Right atrium auricular region (tissue), 2 donors: Measurements from ENCODE around the gene SPR. TPM values are rescaled to one million over a fixed set of nuclear protein-coding genes. Genes with fewer than 3 reads are reported as not detected.

Experiments
- DNase-seq: peaks from one replicate; pipeline ENCODE4 v3.0.0-alpha.2; 2019; ENCODE audit warnings: low spot score
- H3K27ac ChIP-seq, 2 donors: fragments of 200-600 bp; sonication (generic); 1 replicate in 1 of 2; 2 replicates in 1 of 2; pipeline ENCODE4 v1.5.1; 2016 to 2019
- H3K27me3 ChIP-seq, 2 donors: fragments of 200-600 bp; sonication (generic); one replicate each; pipeline versions ENCODE4 v1.5.1 to v1.6.0; 2017 to 2019
- H3K36me3 ChIP-seq: fragments of 200-600 bp; sonication (generic); one replicate; pipeline ENCODE4 v1.5.1; 2016
- H3K4me1 ChIP-seq, 2 donors: fragments of 200-600 bp; sonication (generic); one replicate each; pipeline versions ENCODE4 v1.5.1 to v1.6.0; 2017 to 2019
- H3K4me3 ChIP-seq, 2 donors: fragments of 200-600 bp; sonication (generic); 1 replicate in 1 of 2; 2 replicates in 1 of 2; pipeline ENCODE4 v1.5.1; 2017 to 2019; ENCODE audit warnings: mild to moderate bottlenecking in 1 of 2, moderate library complexity in 1 of 2
- H3K9me3 ChIP-seq, 2 donors: fragments of 200-600 bp; sonication (generic); one replicate each; pipeline ENCODE4 v1.5.1; 2019
- total RNA-seq, 2 donors: library from RNA; depleted of rRNA; stranded (reverse); fragments of >200 nt; gene quantifications; one replicate each; pipeline ENCODE4 v1.1.0, GENCODE V29; 2016
- TF ChIP-seq, protein P1 (sequence below), 2 donors: fragments of 200-600 bp; sonication (generic); IDR thresholded peaks; one replicate each; pipeline ENCODE4 v1.5.1; 2019; ENCODE audit warnings: antibody characterized with exemption in 2 of 2

The SPR gene
- total RNA-seq, 2 donors from 2014 or later = 34.5 to 47.8 TPM

GRCh38 chr2:72862239-72862988, 24.8 kb upstream of the SPR start:
- TF ChIP-seq, protein P1, sequence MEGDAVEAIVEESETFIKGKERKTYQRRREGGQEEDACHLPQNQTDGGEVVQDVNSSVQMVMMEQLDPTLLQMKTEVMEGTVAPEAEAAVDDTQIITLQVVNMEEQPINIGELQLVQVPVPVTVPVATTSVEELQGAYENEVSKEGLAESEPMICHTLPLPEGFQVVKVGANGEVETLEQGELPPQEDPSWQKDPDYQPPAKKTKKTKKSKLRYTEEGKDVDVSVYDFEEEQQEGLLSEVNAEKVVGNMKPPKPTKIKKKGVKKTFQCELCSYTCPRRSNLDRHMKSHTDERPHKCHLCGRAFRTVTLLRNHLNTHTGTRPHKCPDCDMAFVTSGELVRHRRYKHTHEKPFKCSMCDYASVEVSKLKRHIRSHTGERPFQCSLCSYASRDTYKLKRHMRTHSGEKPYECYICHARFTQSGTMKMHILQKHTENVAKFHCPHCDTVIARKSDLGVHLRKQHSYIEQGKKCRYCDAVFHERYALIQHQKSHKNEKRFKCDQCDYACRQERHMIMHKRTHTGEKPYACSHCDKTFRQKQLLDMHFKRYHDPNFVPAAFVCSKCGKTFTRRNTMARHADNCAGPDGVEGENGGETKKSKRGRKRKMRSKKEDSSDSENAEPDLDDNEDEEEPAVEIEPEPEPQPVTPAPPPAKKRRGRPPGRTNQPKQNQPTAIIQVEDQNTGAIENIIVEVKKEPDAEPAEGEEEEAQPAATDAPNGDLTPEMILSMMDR (IDR thresholded peaks at IDR 0.05) = peak; percentile 99
- no peaks in the 10 kb centered on the region for H3K27me3 ChIP-seq

GRCh38 chr2:72863046-72863445, 24.2 kb upstream of the SPR start:
- DNase-seq = no peak
- TF ChIP-seq, protein P1 (IDR thresholded peaks at IDR 0.05) = no peak
- Histone ChIP-seq H3K4me3 (no peak overlapping the region), H3K9me3 (no peaks in the 10 kb centered on the region), H3K4me1 (peaks cover 0 to 9% of the 10 kb centered on the region in 2 donors), H3K36me3 (no peaks in the 10 kb centered on the region), H3K27ac (no peak overlapping the region), H3K27me3 (no peaks in the 10 kb centered on the region)

More at GRCh38 chr2:72862239-72862988, 24.8 kb upstream of the SPR start:
- no peaks in the 10 kb centered on the region for H3K36me3 ChIP-seq
- H3K4me1 ChIP-seq = peaks cover 0 to 9% of the 10 kb centered on the region in 2 donors
- H3K27ac ChIP-seq = no peak overlapping the region
- DNase-seq = peak; percentile 83
- no peaks in the 10 kb centered on the region for H3K9me3 ChIP-seq
- peak overlapping the region; percentile 5 to 32 for H3K4me3 ChIP-seq

- no peaks in the 10 kb centered on the region for H3K36me3 ChIP-seq
- H3K27ac ChIP-seq = no peak overlapping the region
- no peaks in the 10 kb centered on the region for H3K9me3 ChIP-seq
- peaks cover 0 to 9% of the 10 kb centered on the region in 2 donors for H3K4me1 ChIP-seq
- DNase-seq = no peak
- H3K4me3 ChIP-seq = no peak overlapping the region
- TF ChIP-seq, protein P1 (IDR thresholded peaks at IDR 0.05) = no peak
- no peaks in the 10 kb centered on the region for H3K27me3 ChIP-seq
Measured at GRCh38 chr2:72864500-72864899, 22.7 kb upstream of the SPR start.

DNA sequence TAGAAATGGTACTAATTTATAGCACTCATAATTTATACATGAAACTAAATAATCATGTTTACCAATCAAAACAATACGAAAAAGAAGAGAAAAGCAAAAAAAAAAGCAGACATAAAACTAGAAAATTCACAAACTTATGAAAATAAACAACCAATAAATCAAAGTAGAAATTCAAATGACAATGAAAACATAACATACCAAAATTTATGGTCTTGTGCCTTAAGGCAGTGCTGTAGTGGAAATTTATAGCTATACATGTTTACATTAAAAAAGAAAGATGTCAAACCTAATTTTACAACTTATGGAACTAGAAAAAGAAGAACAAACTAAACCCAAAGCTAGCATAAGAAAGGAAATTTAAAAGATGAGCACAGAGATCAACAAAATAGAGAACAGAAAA, 16.1 kb upstream of the SPR start:
- Histone ChIP-seq H3K9me3 (peaks cover 0 to 5% of the 10 kb centered on the region in 2 donors), H3K36me3 (no peaks in the 10 kb centered on the region), H3K4me1 (no peaks in the 10 kb centered on the region), H3K4me3 (no peak overlapping the region), H3K27me3 (no peaks in the 10 kb centered on the region), H3K27ac (no peak overlapping the region)
- TF ChIP-seq, protein P1 (IDR thresholded peaks at IDR 0.05) = no peak
- no peak for DNase-seq

GRCh38 chr2:72871880-72872279, 15.3 kb upstream of the SPR start:
- Histone ChIP-seq H3K36me3 (no peaks in the 10 kb centered on the region), H3K27me3 (no peaks in the 10 kb centered on the region), H3K4me3 (no peak overlapping the region), H3K4me1 (no peaks in the 10 kb centered on the region), H3K9me3 (peaks cover 0 to 5% of the 10 kb centered on the region in 2 donors), H3K27ac (no peak overlapping the region)
- TF ChIP-seq, protein P1 (IDR thresholded peaks at IDR 0.05) = no peak
- no peak for DNase-seq
